Measurements from ENCODE around the gene CDC26. TPM values are rescaled to one million over a fixed set of nuclear protein-coding genes. Genes with fewer than 3 reads are reported as not detected.
"Not testable (repeated sequence)": the region's sequence is repeated elsewhere in the genome, so short reads cannot be mapped to it uniquely, and the experiment has no call there.

Gene CDC26
- total RNA-seq, 4 donors from 2014 or later = 20.5 to 42.4 (median 26.5) TPM

- H3K27ac ChIP-seq = no peak overlapping the region
- H3K9me3 ChIP-seq = no peaks in the 10 kb centered on the region
- WGBS, 2 donors = 88 to 96% methylated on average over 2 of the region's 2 CpGs
- peaks cover 0 to 8% (median 0%) of the 10 kb centered on the region in 3 donors for H3K36me3 ChIP-seq
- DNase-seq = no peak
- H3K4me1 ChIP-seq = no peaks in the 10 kb centered on the region
- TF ChIP-seq POLR2A (IDR thresholded peaks at IDR 0.05) (no peak), CTCF (IDR thresholded peaks at IDR 0.05) (no peak)
- intact Hi-C loops (cut with DNase I) = no loop called here
- no peak overlapping the region for H3K4me3 ChIP-seq
- H3K27me3 ChIP-seq = no peaks in the 10 kb centered on the region
Measured at GRCh38 chr9:113250807-113251206, 24.6 kb downstream of the CDC26 start.

- H3K4me1 ChIP-seq; intact Hi-C loops (cut with DNase I); H3K27ac ChIP-seq; H3K9me3 ChIP-seq; H3K4me3 ChIP-seq; H3K36me3 ChIP-seq; H3K27me3 ChIP-seq; DNase-seq: not testable (repeated sequence)
- 94 to 100% methylated on average over 2 of the region's 2 CpGs for WGBS, 2 donors
Measured at GRCh38 chr9:113249661-113250060, 25.7 kb downstream of the CDC26 start.

- Histone ChIP-seq H3K4me1 (no peaks in the 10 kb centered on the region), H3K9me3 (no peaks in the 10 kb centered on the region), H3K27me3 (no peaks in the 10 kb centered on the region), H3K27ac (no peak overlapping the region), H3K4me3 (no peak overlapping the region), H3K36me3 (no peaks in the 10 kb centered on the region)
- no peak for TF ChIP-seq CTCF (IDR thresholded peaks at IDR 0.05)
- TF ChIP-seq POLR2A (IDR thresholded peaks at IDR 0.05) = no peak
- intact Hi-C loops (cut with DNase I) = no loop called here
- DNase-seq = no peak
Measured at GRCh38 chr9:113247640-113248039, 27.7 kb downstream of the CDC26 start.

GRCh38 chr9:113246928-113247327, 28.4 kb downstream of the CDC26 start:
- Histone ChIP-seq H3K36me3 (no peaks in the 10 kb centered on the region), H3K9me3 (no peaks in the 10 kb centered on the region), H3K4me1 (no peaks in the 10 kb centered on the region), H3K27me3 (no peaks in the 10 kb centered on the region), H3K4me3 (no peak overlapping the region), H3K27ac (no peak overlapping the region)
- 81 to 83% methylated on average over 5 to 6 of the region's 6 CpGs for WGBS, 2 donors
- intact Hi-C loops (cut with DNase I) = no loop called here
- TF ChIP-seq CTCF (IDR thresholded peaks at IDR 0.05) (no peak), POLR2A (IDR thresholded peaks at IDR 0.05) (no peak)
- DNase-seq = no peak

GRCh38 chr9:113245894-113246293, 29.5 kb downstream of the CDC26 start:
- no peaks in the 10 kb centered on the region for H3K27me3 ChIP-seq
- H3K27ac ChIP-seq = no peak overlapping the region
- no peaks in the 10 kb centered on the region for H3K4me1 ChIP-seq
- DNase-seq = no peak
- H3K9me3 ChIP-seq = no peaks in the 10 kb centered on the region
- H3K36me3 ChIP-seq = no peaks in the 10 kb centered on the region
- no peak for TF ChIP-seq POLR2A (IDR thresholded peaks at IDR 0.05)
- no peak for TF ChIP-seq CTCF (IDR thresholded peaks at IDR 0.05)
- WGBS, 2 donors = 78 to 91% methylated on average over 4 of the region's 4 CpGs
- no peak overlapping the region for H3K4me3 ChIP-seq
- intact Hi-C loops (cut with DNase I) = no loop called here

GRCh38 chr9:113244556-113244955, 30.8 kb downstream of the CDC26 start:
- no peak for TF ChIP-seq POLR2A (IDR thresholded peaks at IDR 0.05)
- Histone ChIP-seq H3K27me3 (no peaks in the 10 kb centered on the region), H3K4me1 (no peaks in the 10 kb centered on the region), H3K9me3 (no peaks in the 10 kb centered on the region), H3K36me3 (no peaks in the 10 kb centered on the region), H3K27ac (no peak overlapping the region), H3K4me3 (no peak overlapping the region)
- intact Hi-C loops (cut with DNase I) = no loop called here
- WGBS, 2 donors = 83 to 94% methylated on average over 2 of the region's 2 CpGs
- no peak for DNase-seq

Measured in esophagus squamous epithelium (tissue), 5 donors.